ENCODE data around the gene AKAP8L.
A peak's percentile ranks its signal among the peaks of the same experiment; 100 is the strongest.

The AKAP8L gene

DNA sequence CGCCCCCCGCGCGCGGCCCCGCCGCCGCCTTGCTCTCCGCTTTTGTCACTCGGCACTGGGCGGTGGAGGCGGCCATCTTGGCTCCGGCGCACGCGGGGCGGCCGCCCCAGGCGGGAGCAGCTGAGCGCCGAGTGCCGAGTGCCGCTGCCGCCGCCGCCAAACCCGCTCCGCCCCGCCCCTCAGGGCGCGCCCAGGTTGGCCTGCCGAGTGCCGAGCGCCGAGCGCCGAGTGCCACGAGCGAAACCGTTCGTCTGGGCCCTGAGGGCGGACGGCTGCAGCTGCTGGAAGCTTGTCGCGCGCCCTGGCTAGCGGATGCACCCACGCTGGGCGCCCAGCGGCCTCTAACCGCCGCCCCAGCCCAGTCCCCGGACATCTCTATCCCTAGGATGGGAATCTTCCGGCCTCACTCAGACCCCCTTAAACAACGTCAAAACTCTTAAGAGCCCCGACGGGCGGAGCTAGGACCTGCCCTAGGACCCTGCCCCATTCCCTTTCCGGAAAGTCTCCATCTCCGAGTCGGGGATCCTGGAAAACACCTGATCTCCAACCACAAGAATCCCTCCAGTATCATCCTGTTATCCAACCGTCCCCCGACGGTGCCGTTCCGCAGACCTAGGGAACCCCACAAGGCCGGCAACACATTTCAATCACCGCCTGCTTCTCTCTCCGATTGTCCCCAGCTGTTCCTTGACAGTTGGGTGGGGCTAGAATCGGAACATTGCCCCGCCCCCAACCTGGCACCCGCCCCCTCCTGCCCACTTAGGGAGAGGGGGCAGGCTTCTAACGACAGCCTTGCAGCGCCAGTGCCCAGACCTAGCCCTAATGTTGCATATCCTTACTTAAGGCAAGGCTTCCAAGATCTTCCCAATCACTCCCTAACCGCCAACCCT is 14.1 kb upstream of the AKAP8L start:
- peak; percentile 90 for DNase-seq

- no peak for DNase-seq
Measured at GRCh38 chr19:15432018-15432494, 13.3 kb upstream of the AKAP8L start.

DNA sequence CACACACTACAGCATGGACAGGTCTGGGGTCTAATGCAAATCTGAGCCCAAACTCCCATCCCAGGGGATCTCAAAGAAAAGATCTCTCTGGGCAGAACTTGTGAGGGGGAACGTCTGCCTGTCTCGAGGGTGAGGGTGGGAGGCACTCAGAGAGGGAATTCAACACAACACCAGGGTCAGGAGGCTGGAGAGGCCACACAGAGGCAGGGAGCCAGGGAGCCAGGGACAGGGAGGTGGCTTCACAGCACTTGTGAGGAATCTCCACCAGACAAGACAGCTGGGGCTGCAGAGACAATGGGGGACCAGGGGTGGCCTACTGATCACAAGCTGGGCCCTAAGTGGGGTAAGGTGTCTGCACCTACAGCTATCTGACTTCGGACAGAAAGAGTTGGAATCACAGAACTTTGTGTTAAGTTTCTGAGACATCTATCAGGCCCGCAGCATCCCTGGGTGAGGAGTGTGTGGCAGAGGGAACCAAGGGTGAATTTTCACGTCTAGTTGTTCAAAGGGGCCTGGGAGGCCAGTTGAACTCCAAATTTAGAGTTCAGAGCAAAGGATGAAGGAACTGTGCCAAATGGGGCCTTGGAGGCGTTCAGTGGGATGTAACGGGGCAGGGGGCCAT is 12.7 kb upstream of the AKAP8L start:
- no peak for DNase-seq

DNA sequence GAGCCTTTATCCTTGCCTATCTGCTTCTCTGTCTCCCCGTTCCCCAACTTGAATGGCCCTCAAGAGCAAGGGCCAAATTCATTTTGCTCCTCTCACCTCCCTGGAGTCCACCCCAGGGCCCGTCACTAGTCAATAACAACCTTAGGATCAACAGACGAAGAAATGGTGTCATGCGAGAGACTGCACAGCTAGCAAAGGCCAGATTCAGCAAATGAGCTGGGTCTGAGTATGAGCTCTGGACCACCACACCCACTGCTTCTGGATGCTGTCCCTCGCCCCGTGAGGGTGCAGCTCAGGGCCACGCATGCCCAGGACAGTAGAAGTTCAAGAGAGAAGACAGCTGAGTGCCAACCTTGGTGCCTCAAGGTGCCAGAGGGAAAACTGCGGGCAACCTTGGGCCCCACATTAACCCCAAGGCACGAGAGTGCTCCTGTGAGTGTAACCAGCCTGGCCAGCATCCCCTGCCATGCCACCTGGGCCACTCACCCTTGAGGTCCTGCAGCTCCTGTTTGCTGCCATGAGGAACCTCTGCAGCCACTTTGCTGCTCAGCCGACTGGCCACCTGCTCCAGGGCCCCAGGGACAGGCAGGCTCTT is 11.8 kb upstream of the AKAP8L start:
- DNase-seq: no peak

GRCh38 chr19:15429825-15430467 is 11.2 kb upstream of the AKAP8L start:
- DNase-seq: no peak

DNA sequence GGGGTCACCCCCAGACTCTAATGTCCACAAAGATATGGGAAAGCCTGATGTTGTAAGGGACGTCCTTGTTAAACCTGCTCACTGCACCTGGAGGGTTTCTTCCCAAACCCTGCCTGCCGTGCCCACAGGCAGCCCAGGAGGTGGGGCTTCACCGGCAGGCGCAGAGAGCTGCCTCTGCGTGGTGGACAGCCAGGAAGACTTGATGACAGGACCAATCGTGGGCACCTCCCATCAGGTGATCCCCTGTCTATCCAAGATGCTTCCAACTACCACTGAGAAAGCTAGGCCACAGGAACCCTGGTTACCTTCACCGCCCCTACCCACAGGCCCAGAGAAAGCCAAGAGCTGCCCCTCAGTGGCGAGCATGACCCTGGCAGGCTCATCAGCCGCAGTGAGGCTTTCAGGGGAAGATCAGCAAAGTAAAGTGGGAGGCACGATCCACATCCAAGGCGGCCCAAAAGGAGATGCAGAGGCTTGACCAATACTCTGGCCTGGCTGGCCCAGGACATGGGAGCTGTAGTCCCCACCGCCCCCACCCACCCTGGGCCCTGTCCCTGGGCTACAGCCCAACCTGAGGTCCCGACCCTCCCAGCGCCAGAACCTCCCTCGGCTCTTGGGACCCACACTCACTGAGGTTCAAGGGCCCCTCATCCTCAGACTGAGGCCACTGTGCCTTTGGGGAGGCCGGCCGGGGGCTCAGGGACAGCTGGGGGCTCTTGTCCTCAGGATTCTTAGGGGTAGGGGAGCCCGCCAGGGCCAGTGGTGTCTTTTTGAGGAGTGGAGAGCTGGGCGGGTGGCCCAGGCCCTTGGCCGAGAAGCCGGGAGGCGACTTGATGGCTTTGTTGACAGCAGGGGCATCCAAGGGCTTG is 10.4 kb upstream of the AKAP8L start:
- no peak for DNase-seq

DNA sequence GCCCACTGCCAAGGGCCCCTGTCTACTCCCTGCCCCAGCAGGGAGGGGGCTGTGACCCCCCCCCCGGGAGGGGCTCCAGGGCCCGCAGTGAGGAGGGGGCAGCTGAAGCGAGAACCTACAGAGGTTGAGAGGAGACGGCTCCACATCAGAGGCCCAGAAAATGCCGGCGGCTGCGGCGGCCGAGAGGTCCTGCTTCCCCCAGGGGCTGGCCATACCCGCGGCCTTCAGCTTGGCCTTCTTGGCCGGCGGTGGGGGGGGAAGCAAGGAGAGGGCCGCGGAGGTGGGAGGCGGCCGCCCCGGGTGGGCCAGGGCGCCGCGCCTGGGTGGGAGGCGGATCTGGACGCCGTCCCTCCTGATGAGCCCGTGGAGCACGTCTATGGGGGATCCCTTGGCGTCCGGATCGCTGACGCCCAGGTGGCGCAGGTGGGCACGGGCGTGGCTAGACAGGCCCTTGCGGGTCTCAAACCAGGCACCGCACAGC is 9.2 kb upstream of the AKAP8L start:
- DNase-seq: no peak

GRCh38 chr19:15427350-15427700 is 8.5 kb upstream of the AKAP8L start:
- DNase-seq: no peak

GRCh38 chr19:15426485-15427349 is 7.9 kb upstream of the AKAP8L start:
- no peak for DNase-seq

- DNase-seq: no peak
Measured at GRCh38 chr19:15425321-15425950, 6.6 kb upstream of the AKAP8L start.

DNA sequence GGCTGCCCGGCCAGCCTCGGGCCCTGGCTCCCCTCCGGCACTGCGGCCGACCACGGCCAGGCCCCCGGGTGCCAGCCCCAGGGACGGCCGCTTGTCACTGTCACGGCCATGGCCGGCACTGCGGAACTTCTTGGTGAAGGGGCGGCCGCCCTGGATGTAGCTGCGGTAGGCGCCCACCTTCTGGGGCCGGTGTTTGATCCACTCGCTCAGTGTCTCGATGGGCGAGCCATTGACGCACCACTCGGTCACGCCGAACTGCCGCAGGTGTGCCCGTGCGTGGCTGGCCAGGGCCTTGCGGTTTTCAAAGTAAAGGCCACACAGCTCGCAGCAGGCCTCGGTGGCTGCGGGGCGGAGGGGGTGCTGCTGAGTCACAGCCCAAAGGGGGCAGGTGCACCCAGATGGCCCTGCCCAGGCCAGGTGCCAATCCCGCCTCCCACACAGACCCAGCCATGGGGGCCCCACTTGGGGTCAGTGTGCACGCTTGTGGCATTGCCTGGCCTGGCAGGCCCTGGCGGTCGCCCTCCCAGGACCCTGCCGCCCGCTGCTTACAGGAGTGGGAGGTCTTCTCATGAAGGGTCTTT is 6.0 kb upstream of the AKAP8L start:
- no peak for DNase-seq

DNA sequence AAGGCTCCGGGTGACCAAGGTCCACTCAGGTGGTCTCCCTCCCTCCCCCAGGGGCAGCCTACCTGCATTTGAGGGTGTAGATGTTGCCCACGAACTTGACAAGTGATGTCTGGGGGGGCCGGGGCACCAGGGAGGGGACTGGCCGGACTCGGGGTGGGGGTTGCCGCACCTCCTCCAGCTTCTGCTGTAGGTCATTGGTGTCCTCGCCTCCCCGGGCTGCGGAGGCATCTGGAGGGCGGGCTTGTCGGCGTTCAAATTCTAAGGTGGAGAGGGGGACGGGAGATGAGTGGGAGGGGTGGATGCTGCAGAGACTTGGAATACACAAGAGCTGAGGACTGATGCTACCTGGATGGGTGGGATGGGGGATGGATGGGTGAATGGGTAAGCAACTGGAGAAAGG is 5.3 kb upstream of the AKAP8L start:
- DNase-seq: no peak

GRCh38 chr19:15423130-15423529 is 4.3 kb upstream of the AKAP8L start:
- no peak for DNase-seq

- no peak for DNase-seq
Measured at GRCh38 chr19:15422296-15423075, 3.7 kb upstream of the AKAP8L start.

DNA sequence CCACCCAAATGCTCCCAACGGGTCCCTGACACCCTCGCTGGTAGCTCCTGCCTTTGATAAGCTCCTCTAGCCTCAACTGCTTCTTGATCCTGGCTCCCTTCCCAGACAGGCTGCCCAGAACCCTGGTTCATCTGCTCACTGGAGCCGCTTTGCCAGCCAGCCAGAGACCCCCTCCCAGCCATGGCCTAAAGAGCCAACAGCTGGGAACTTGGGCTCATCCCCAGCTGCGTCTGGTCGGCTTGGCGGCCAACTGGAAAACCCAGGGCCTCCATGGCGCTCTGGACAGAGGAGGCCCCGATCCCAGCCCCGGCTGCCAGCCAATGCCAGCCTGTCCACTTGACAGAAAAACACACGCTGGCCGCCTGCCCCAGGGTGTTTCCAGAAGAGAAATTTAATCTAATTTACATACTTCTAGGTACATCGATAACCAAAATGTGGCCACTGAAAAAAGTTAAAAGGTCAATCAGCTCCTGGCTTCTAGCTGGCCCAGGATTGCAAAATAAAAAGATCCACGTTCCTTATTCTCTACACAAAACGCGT is 3.0 kb upstream of the AKAP8L start:
- no peak for DNase-seq

DNA sequence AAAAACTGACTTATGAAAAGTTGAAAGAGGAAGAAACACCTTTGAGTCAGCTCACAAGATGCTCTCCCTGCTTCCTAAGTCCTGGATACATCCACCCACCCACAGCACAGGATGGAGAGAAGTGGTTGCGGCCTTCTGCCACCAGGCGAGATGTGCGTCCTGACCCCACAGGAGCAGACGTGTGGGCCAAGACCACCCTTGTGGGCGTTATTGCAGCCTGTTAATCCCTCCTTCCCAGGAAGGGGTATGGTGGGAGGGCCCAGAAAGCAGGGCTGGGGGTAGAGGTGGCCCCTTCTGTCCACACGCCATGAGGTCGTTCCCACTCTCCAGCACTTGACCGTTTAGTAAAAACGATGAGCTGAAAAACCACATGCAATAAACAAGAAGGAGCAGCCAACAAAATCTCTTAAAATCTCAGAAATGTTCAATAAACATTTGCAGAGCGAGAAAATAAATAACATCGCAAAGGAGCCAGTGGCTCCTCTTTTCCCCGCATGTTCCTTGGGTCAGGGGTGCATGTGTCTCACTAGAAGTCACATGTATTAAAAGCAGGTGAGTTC is 2.4 kb upstream of the AKAP8L start:
- no peak for DNase-seq

DNA sequence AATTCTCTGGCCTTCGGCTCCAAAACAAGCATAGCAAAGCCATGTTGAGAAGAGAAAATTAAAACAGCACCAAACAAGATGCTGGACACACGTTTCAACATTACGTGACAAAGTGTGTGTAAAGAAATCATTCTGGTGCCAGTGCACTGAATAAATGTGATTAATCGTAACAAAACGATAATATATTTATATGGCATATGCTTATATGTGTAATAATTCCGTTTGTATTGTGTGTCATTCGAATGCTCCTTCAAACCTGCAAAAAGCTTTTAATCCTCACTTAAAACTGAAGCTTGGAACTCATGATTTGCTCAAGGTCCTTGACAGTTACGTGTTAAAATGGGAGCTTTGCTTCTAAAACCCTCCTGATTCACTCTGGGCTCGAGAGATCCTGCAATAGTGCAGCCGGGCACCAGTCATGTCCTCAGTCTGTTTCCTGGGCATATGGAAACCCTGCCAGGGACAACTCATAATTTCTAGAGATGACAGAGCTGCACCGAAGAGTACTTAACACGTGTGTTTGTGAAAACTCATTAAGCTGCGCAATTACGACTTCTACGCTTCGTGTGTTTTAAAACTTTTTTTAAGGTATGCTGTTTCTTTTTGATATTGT is 731 bp upstream of the AKAP8L start:
- DNase-seq: no peak

- DNase-seq: peak; percentile 42
Measured at GRCh38 chr19:15418231-15418578, 583 bp downstream of the AKAP8L start.

DNA sequence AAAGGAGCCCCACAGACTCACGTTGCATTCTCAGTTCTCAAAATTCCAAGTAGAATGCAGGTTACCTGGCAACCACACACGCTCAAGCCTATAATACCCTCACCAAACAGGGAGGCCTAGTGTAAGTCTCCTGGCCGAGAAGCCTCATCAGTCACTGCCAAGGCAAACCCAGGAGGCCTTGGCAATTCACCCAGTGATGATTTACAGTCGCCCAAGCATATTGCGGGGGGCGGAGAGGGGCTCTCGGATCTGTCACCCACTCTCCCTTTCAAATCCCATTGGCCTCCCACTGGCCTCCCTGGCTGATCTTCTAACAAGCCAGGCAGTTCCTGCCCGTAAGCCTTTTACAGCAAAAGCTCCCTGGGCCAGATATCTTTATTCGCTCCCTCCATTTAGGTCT is 1.1 kb downstream of the AKAP8L start:
- no peak for DNase-seq
